ENCODE data around the gene TMEM8B. TPM values are rescaled to one million over a fixed set of nuclear protein-coding genes. Genes with fewer than 3 reads are reported as not detected.

The TMEM8B gene
- total and polyA plus RNA-seq, 2 donors from 2014 or later = 17.6 to 18.3 TPM

DNA sequence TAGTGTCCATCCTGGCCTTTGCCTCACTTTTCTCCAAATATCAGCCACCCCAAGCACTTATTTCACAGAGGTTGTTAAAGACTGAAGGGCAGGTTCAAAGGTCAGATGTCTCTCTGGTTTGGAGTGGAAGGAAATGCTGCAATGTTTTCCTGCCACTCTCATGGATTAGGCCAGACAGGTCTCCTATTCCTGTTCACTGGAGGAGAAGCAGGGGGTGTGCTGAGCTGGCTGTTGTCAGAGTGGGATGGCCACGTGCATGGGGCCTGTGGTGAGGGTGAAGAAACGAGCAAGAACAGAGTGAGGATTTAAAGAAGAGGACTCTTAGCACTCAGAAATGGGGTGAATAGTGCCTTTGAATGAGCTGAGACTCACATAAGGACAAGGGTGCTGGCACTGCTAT, 6.7 kb downstream of the TMEM8B start:
- Histone ChIP-seq H3K27ac (ENCODE audit: low read depth in 2 of 2, low read length in 2 of 2) (no peak overlapping the region), H3K9me3 (ENCODE audit: control insufficient read depth in 2 of 3, insufficient read depth in 1 of 3, low read length in 3 of 3) (no peaks in the 10 kb centered on the region), H3K27me3 (ENCODE audit: control insufficient read depth, insufficient read depth, low read length) (no peaks in the 10 kb centered on the region), H3K36me3 (ENCODE audit: control insufficient read depth in 2 of 3, insufficient read depth in 3 of 3, low read length in 3 of 3) (no peaks in the 10 kb centered on the region), H3K9ac (ENCODE audit: low read length in 3 of 3) (no peak overlapping the region), H3K4me3 (ENCODE audit: low read length in 3 of 3) (no peak overlapping the region), H3K4me1 (ENCODE audit: control insufficient read depth in 2 of 3, insufficient read depth in 2 of 3, low read depth in 1 of 3, low read length in 3 of 3) (peaks cover 0 to 24% (median 9%) of the 10 kb centered on the region in 3 donors)
- no peak for DNase-seq
- intact Hi-C loops (cut with DNase I) = no loop called here
- TF ChIP-seq, protein P1, sequence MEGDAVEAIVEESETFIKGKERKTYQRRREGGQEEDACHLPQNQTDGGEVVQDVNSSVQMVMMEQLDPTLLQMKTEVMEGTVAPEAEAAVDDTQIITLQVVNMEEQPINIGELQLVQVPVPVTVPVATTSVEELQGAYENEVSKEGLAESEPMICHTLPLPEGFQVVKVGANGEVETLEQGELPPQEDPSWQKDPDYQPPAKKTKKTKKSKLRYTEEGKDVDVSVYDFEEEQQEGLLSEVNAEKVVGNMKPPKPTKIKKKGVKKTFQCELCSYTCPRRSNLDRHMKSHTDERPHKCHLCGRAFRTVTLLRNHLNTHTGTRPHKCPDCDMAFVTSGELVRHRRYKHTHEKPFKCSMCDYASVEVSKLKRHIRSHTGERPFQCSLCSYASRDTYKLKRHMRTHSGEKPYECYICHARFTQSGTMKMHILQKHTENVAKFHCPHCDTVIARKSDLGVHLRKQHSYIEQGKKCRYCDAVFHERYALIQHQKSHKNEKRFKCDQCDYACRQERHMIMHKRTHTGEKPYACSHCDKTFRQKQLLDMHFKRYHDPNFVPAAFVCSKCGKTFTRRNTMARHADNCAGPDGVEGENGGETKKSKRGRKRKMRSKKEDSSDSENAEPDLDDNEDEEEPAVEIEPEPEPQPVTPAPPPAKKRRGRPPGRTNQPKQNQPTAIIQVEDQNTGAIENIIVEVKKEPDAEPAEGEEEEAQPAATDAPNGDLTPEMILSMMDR (IDR thresholded peaks at IDR 0.05; ENCODE audit: borderline replicate concordance, extremely low read depth, insufficient read depth) = no peak
- FAIRE-seq = no peak

DNA sequence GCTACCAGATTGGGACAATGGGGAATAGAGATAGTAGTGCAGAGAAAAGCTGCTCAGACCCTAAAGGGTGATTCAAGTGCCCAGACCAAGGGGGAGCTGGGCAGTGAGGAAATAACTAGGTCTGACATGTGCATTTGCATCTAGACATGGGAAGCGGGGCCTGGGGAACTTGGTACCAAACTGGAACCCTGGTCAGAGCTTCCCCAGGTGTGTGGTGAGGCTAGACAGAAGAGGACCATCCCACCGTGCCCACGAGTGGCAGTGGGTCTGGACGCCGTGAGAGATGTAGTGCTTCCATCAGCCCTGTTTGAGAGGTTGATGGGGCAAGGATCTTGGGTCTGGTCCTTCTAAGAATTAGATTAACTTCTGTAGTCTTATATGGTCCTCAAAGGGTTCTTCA, 7.6 kb downstream of the TMEM8B start:
- no peak overlapping the region for H3K27ac ChIP-seq (ENCODE audit: low read depth in 2 of 2, low read length in 2 of 2)
- peaks cover 0 to 19% (median 9%) of the 10 kb centered on the region in 3 donors for H3K4me1 ChIP-seq (ENCODE audit: control insufficient read depth in 2 of 3, insufficient read depth in 2 of 3, low read depth in 1 of 3, low read length in 3 of 3)
- intact Hi-C loops (cut with DNase I) = no loop called here
- no peak overlapping the region for H3K4me3 ChIP-seq (ENCODE audit: low read length in 3 of 3)
- H3K9ac ChIP-seq (ENCODE audit: low read length in 3 of 3) = no peak overlapping the region
- H3K36me3 ChIP-seq (ENCODE audit: control insufficient read depth in 2 of 3, insufficient read depth in 3 of 3, low read length in 3 of 3) = no peaks in the 10 kb centered on the region
- H3K27me3 ChIP-seq (ENCODE audit: control insufficient read depth, insufficient read depth, low read length) = no peaks in the 10 kb centered on the region
- H3K9me3 ChIP-seq (ENCODE audit: control insufficient read depth in 2 of 3, insufficient read depth in 1 of 3, low read length in 3 of 3) = no peaks in the 10 kb centered on the region
- FAIRE-seq = no peak
- TF ChIP-seq, protein P1 (IDR thresholded peaks at IDR 0.05; ENCODE audit: borderline replicate concordance, extremely low read depth, insufficient read depth) = no peak
- DNase-seq = no peak

DNA sequence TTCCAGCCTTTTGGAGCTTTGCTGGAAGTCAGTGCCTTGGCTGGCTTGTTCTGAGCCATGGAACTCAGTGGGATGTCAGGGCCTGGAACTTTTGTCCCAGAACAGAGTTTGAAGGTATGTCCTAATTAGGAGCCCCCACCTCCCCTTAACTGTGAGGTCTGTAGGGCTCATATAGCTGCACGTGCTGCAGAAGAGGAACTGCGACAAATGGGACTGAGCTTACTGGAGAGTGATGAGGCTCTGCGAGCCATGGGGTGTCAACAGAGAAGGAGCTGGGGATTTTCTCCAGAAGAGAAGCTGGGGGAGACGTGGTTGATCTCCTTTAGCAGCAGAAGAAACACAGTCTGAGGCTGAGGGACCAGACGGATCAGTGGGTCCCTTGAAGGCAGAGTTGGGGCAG, 10.9 kb downstream of the TMEM8B start:
- TF ChIP-seq, protein P1 (IDR thresholded peaks at IDR 0.05; ENCODE audit: borderline replicate concordance, extremely low read depth, insufficient read depth) = no peak
- no peak overlapping the region for H3K4me3 ChIP-seq (ENCODE audit: low read length in 3 of 3)
- no peaks in the 10 kb centered on the region for H3K27me3 ChIP-seq (ENCODE audit: control insufficient read depth, insufficient read depth, low read length)
- no peaks in the 10 kb centered on the region for H3K9me3 ChIP-seq (ENCODE audit: control insufficient read depth in 2 of 3, insufficient read depth in 1 of 3, low read length in 3 of 3)
- DNase-seq (no peak), FAIRE-seq (no peak)
- peaks cover 2 to 4% (median 2%) of the 10 kb centered on the region in 3 donors for H3K36me3 ChIP-seq (ENCODE audit: control insufficient read depth in 2 of 3, insufficient read depth in 3 of 3, low read length in 3 of 3)
- H3K27ac ChIP-seq (ENCODE audit: low read depth in 2 of 2, low read length in 2 of 2) = no peak overlapping the region
- H3K9ac ChIP-seq (ENCODE audit: low read length in 3 of 3) = no peak overlapping the region
- peaks cover 0 to 5% (median 4%) of the 10 kb centered on the region in 3 donors for H3K4me1 ChIP-seq (ENCODE audit: control insufficient read depth in 2 of 3, insufficient read depth in 2 of 3, low read depth in 1 of 3, low read length in 3 of 3)
- intact Hi-C loops (cut with DNase I) = no loop called here

All from kidney (tissue), 14 donors.